Stimulated activated CD8-positive, alpha-beta memory T cell treated with anti-CD3 and anti-CD28 coated beads, Interleukin-15, amount 100 ng/mL, for 48 hours (primary cell): Measurements from ENCODE around the gene PRKCQ.
"Not testable (repeated sequence)": the region's sequence is repeated elsewhere in the genome, so short reads cannot be mapped to it uniquely, and the experiment has no call there.

Source experiments
- DNase-seq, 2 donors: peaks; one replicate each; pipeline ENCODE4 v3.0.0-alpha.2; 2020; ENCODE audit warnings: low read depth in 2 of 2

PRKCQ gene

DNA sequence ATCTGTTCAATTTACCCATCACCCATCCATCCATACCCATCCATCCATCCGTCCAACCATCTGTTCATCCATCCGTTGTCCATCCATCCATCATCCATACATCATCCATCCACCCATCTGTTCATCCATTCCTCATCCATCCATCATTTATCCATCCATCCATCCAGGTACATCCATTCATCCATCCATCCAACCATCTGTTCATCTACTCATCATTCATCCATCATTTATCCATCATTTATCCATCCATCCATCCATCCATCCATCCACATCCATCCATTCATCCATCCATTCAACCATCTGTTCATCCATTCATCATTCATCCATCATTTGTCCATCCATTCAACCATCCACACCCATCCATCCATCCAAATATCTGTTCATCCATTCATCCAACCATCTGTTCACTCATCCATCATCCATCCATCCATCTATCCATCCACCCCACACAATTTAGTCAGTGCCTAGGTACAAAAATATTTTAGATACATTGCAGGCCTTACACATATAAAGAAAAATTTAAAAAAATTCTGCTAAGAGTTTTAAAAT, 119.1 kb downstream of the PRKCQ start:
- DNase-seq = no peak

DNA sequence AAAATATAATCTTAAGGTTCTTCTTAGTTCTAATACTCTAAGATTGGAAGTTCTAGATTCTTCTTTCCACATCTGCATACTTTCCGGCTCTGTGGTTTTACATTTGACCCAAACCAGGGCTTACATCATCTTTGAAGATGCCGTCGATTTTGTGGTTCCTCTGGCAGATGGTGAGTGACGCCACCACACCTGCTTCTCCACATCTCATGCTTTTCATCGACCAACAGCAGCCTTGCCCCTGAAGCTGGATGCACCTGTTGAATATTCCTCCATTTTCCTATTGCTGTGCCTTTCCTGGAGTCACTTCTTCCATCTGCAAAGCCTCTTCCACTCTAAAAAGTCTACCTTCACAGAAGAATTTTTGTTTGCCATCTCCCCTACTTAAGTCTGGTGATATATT, 121.3 kb downstream of the PRKCQ start:
- DNase-seq = no peak

DNA sequence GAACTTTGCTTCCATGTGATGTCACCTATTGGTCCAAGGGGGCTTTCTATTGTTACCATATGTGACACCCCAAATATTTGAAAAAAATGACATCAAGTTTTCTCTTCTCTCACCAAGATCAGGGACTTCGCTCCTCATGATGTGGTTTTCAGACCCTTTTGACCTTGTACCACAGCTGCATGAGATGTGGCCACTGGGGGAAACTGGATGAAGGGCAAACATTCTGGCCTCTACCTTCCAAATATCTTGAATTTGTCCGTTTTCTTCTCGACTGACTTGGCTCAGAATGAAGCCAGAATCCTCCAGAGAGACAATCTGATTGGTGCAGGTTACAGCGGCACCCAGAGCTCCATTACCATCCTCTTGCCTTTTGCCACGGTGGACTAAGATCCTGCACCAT, 122.7 kb downstream of the PRKCQ start:
- DNase-seq = no peak

DNA sequence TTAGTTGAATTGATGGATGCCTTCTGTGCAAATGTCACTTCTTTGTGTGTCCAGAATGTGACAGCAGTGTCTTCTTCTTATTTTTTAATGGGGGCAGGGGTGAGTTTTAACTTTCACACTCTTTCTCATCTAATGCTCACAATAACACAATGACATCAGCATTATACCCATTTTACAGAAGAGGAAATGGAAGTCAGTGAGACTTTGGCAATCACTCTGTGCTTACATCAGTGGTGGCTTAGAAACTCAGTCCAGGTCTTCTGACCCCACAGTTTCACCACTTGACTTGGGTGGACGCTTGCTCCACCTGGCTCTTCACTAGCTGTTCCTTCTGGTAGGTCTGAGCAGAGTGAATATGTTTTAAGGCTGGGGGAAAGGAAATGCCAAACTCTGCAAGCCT, 124.0 kb downstream of the PRKCQ start:
- DNase-seq = no peak

DNA sequence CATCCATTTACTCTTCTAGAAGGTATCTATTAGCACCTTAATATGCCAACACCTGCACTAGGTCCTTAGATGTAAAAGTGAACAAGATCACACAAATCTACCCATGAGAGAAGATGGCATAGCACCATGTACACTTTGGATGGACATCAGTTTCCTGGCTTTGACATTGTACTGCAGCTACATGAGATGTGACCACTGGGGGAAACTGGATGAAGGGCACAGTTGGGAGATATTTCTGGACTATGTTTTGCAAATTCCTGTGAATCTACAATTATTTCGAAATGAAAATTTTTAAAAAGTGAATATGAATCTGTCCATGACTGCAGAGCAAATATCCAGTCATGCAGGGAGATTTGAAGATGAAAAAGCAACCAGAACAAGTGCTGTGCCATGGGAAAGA, 124.5 kb downstream of the PRKCQ start:
- DNase-seq = no peak

DNA sequence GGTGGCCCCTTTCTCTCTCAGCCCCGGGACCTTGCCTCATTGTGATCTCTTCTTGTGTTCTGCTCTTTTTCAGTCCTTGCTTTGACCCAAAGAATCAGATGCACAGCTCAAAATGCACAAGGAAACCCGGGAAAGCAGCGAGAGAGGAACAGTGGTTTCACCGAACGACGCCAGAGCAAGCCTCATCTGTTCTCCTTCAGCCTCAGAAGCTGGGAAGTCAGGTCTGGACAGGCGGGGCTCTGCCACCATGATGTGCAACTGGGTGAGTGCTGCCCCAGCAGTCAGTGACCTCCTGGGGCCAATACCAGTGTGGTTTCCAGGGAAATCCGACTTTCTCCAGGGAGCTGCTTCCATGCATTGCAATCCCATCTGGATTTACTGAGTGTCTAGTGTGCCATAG, 133.4 kb downstream of the PRKCQ start:
- DNase-seq = no peak

DNA sequence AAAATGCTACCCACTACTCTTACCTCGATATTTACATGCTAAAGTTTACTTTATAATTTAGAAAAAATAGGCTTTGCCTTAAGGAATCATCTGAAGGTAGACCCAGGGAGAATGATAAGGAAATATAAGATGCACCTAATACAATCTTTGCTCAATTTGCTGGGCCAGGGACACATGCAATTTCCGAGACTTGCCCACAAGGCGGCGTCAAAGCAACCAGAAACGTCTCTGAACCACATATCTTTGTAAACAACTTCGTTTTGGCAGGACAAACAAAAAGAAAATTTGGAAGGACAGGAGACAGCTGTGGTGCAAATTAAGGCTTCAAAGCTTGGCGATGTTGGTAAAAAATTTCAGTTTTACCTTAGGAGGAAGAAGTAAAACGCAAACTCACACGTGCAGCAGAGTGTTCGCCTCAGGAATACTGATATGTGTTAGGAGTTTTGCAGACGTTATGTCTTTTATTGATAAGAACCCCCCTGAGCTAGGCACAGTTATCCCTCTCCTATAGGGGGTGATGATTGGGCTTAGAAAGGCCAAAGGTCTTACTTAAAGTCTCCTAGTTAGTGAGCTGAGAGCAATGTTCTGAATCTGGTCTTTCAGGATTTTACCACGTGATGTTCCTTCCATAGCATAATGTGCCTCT, 134.3 kb downstream of the PRKCQ start:
- DNase-seq = peak; percentile 24 to 39

DNA sequence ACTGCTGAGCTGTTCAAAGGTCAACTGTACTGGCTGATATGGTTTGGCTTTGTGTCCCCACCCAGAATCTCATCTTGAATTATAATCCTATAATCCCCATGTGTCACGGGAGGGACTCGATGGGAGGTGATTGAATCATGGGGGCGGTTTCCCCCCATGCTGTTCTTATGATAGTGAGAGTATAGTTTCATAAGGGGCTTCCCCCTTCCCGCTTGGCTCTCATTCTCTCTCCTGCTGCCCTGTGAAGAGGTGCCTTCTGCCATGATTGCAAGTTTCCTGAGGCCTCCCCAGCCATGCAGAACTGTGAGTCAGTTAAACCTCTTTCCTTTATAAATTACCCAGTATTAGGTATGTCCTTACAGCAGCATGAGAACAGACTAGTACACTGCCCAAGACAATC, 140.2 kb downstream of the PRKCQ start:
- DNase-seq = not testable (repeated sequence)

DNA sequence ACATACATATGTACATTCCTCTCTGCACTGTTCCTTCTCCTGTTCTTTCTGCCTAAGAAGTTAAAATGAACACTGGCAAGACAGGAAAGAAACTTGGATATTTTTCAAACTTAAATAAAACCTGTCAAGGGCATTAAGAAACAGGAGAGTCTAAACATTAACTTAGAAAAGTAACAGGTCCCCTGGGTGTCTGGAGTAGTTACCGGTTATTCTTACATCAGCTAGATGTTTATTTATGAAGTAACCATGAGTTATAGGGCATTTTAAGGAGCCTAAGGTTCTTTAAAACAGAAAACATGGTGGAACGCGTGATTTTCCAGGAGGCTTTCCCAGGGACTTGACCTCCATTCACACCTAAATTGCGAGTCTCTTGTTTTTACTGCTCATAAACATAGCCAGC, 148.2 kb downstream of the PRKCQ start:
- no peak for DNase-seq

DNA sequence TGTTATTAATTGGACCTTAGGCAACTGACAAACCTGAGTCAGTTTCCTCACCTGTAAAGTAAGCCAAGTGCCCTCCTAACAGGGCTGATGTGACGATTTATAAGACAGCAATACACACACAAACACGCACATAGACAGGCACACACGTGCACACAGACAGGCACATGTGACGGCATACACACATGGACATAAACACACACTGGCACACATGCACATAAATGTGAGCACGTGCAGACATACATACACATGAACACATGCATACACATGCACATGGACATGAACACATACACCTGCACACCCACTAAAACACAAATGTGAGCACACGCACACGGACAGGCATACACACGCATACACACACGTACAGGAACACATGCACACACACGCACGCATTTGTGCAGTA, 148.9 kb downstream of the PRKCQ start:
- DNase-seq = no peak

DNA sequence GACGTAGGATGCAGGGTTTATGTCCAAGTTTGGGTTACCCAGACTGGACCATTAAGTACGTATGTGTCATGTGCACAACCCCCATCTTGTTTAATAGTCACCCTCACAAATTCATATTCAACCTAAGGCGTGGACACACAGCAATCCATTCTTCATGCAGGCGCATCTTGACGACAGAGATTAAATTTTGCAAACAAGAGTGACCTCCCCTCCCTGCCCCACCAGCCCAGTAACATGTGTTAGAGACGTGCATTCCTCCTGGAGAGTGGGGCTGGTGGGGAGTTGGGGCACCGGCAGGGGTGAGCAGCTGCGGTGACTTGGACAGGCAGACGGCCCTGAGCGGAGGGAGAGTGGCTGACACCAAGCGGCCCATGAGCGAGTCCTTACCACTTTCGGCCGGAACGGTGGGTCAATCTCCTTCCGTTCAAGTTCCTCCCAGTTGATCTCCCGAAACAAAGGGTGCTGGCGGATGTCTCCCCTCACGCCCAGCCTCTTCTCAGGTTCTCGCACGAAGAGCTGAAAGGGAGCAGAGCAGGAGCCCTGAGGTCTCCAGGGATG, 149.6 kb downstream of the PRKCQ start:
- no peak for DNase-seq

DNA sequence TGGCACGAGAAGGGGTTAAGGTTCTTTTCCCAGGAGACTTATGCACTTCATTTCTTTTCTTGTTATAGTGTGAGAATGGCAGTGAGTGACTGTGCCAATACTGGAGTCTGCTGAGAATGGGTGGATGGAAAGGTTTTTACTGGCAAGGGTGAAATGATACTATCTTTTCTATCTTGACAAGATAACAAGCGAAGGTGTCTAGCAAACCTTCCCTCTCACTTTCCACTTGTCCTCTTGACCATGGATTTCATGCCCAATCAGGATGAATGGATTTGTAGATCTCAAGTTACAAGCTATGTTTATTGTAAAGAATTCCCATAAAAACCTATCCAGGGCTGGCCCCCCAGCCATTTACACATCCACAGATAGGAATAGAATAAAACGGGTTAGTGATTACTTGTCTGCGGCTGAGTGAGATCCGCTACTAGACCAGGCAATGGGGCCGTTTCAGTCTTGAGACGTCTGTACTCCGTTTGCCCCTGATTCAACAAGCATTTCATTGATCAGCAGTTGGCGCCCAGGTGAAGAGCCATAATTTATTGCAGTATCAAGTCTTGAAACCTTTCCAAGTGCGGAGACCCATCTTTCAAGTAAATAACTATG, 152.6 kb downstream of the PRKCQ start:
- DNase-seq = no peak

DNA sequence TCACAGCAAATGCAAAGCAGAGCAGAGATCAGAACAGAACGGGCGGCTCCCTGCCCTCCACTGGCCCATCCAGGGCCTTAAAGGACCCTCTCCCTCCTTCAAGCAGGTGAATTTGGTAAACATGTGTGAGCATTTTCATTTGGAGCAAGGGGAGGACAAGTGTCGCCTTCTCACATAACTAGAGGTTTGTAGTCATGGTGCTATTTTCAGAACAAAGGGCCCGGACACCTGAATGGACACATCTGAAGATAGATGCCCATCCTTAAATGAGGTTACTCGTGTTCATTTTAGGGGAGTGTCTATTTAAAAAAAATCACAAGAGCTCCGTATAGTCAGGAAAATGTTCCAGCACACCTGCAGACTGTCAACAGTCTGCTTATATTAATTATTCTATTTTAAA, 153.8 kb downstream of the PRKCQ start:
- no peak for DNase-seq

DNA sequence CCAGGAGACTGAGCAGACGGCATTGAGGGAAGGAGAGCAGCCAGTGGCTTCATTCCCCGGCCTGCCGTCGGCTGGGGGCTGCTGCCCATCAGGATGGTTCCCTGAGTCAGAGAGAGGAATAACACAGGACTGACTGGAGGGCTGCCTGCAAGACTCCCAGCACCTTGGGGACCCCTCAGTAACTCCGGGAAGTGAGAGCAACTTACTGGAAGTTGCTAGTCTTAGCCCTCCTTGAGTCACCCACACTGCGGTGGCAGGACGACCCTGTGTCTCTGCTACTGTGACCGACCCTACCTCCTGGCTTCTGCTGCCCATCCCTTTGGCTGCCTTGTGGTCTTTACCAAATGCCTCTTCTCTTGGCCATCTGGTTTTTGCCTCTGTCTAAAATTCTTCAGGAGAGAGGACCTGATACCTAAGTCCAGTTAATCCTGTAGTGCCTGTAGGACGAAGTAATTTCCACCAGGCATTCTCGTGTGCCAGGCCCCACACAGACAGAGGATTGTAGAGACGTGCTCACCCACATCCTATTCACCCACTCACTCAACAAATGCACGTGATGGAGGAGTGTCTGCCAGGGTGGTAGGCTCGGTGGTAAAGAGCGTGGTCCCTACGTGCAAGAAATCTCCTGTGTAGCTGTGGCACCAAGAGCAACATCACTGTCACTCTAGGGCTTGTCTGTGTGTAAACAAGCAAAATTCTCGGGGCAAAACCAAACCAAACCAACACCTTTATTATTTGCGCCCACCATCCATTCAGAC, 156.5 kb downstream of the PRKCQ start:
- DNase-seq = no peak

DNA sequence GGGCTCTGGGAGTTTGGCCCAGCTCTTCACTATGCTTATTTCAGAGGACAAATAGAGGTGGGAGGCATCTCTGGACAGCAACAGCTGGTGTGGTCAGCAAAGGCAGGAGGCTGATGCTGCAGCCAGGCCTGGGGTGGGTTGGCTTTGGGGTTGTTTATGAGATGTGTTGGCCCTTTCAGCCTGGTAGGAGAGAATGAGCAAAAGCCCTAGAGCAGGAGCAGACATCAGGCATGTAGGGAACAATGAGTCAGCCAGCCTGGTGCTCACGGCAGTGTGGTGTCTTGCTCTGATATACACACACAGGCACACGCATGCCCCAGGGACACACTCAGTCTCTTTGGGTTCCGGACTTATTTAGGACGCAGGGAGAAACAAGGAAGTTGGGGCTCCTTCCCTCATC, 157.1 kb downstream of the PRKCQ start:
- DNase-seq = peak; percentile 49 to 55

DNA sequence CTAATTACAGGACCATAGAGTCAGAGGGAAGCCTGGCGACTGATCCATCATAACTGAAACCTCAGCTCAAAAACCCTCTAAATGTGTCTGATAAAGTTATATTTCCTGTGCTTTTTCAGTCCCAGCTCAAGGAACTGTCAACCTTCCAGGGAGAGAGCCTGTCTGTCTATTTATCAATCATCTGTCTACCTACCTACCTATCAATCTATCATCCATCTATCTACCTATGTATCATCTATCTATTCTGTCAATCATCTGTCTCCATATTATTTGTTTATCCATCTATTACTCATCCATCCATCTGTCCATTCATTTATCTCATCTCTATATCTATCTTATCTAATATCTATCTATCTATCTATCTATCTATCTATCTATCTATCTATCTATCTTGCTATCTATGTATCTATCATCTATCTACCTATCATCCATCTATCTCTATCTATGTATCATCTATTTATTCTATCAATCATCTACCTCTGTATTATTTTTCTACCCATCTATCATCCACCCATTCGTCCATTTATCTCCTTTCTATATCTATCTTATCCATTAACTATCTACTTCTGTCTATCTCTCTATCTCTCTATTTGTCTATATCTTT, 161.4 kb downstream of the PRKCQ start:
- DNase-seq = no peak

DNA sequence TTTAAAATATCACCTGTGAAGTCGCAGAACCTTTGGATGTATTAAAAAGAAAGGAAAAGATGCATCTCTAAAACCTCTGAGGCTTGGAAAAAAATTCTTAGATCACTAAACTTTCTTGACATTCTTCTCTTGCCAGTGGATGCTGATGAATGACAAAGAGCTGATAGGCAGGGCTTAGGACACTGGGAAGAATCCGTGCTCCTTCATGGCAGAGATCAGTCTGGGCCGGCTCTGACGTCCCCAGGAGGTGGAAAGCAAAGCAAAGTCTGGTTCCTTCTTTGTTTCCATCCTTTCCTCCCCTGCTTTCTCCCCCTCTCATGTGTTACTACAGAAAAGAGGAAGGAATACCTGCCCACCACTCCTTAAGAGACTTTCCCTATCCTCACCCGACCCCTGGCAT, 161.9 kb downstream of the PRKCQ start:
- DNase-seq = no peak

DNA sequence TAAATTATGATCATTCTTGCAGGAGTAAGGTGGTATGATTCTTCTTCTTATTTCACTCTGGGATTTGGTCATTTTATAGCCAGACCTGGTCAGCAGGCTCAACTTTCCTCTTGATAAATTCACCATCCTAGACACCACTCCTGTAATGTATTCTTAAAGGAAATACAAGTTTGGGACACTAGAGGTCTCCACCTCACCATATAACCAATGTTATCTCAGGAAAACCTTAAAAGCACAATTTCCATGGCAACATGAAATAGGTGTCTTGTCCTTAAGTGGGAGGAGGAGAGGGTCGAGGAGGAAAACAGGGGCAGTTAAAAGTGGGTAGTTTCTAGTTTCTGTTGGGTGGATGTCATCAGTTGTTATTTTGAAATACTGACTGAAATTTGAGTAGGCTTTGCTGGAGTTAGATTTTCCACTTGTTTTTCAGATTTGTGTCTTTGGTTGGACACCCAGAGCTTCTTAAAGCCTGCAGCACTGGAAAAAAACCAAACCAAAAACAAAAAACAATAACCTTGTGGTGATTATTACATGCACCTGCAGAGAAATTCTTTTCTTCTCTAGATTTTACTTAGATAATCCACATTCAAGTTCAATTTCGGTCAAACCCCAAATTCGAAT, 163.1 kb downstream of the PRKCQ start:
- DNase-seq = no peak

DNA sequence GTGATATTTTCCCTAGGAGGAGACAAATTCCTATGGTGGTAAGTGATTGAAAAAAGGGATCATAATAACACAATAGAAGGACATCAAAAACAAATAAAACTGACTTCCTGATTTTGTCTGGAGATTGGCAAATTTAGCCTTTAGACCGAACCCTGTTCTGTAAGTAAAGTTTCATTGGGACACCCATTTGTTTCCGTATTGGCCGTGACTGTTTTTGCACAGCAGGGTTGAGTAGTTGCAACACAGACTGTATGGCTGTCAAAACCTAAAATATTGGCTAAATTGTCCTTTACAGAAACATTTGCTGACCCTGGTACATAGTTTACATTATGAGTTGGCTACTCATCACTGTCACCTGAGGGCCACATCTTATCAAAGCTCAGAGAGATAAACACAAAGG, 168.6 kb downstream of the PRKCQ start:
- no peak for DNase-seq

DNA sequence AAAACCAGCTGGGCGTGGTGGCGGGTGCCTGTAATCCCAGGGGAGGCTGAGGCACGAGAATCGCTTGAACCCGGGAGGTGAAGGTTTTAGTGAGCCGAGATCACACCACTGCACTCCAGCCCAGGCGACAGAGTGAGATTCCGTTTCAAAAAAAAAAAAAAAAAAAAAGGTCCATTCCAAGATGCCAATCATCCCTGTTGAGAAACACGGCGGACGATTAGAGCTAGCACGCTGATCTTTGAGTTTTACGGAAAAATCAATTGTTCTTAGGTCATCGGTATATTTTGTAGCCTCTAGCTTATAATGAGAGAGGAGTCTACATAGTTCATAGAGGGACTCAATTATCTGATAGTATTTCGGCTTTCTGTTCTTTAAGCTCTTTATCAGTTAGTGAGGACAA, 169.2 kb downstream of the PRKCQ start:
- no peak for DNase-seq

DNA sequence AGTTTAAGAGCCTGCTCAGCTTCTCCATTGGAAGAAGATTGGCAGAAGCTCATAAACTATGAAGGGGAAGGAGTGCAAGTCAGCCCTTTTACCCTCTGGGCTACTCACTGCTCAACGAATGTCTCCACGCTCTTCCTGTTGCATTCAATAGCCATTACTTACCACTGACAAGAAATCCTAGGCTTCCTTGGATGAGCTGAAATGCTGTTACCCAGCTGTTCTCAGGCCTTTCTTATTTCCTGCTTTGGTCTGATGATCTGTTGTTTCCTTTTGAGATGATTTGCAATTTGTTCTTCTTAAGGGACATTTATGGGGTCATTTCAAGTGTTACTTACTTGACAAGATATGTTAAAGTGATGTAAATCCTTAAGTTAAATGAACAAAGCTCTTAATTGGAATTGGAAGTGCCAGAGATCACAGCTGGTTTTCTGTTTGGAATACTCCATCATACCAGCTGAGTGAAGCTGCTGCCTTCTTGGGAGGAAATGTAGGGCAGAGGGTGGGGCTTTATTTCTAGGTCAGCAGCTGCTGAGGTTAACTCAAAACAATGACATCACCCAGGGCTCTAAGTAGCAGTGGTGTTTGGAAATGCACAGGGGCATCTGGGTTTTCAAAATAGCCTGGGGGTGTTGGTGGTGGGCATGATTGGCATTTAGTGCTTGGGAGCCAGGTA, 170.0 kb downstream of the PRKCQ start:
- no peak for DNase-seq
